Skin epidermis (tissue), 12 donors: ENCODE measurements around the gene AIRE.

Experiments
- H3K27ac ChIP-seq, 21 experiments: fragments of 200-600 bp; sonication (generic) in 11 of 21; one replicate each; pipeline ENCODE4 v1.5.0; 2020; ENCODE audit warnings: mild to moderate bottlenecking in 3 of 21, inconsistent platforms in 2 of 21, moderate library complexity in 2 of 21
- H3K4me3 ChIP-seq, 7 experiments: fragments of 200-600 bp; sonication (generic) in 2 of 7; one replicate each; pipeline ENCODE4 v1.5.0; 2020; ENCODE audit warnings: inconsistent platforms in 2 of 7, mild to moderate bottlenecking in 2 of 7, moderate library complexity in 1 of 7

AIRE gene

DNA sequence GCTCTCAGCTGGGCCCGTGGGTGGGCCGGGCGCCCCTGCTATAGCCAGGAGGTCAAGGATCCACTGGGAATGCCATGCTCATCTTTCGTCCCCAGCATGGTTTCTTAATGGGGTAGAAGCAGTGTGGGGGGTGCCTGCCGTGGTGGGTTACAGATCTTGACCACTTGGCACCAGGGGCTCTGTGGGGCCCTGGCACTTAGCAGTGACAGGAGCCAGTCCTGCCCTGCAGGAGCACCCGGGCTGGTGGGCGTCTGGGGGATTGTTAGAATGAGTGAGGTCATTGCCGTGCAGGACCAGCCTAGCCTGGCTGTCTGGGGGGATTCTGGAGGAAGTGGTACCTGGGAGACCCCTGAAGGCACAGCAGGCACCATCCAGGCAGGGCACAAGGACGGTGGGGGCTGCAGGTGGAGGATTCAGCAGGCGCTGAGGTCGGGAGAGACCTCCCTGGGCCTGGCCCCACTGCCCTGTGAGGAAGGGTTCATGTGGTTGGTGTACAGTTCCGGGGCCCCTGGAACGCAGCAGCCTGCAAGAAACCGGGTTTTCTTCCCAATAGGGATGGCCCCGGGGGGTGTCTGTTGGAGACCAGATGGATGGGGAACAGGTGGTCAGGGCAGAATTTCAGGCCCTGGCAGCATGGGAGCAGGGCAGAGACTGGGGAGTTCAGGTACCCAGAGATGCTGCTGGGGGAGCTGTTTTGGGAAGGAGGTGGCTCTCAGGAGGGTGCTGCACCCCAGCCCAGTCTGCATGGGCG is 4.8 kb downstream of the AIRE start:
- Histone ChIP-seq H3K4me3 (no peak overlapping the region), H3K27ac (no peak overlapping the region)

DNA sequence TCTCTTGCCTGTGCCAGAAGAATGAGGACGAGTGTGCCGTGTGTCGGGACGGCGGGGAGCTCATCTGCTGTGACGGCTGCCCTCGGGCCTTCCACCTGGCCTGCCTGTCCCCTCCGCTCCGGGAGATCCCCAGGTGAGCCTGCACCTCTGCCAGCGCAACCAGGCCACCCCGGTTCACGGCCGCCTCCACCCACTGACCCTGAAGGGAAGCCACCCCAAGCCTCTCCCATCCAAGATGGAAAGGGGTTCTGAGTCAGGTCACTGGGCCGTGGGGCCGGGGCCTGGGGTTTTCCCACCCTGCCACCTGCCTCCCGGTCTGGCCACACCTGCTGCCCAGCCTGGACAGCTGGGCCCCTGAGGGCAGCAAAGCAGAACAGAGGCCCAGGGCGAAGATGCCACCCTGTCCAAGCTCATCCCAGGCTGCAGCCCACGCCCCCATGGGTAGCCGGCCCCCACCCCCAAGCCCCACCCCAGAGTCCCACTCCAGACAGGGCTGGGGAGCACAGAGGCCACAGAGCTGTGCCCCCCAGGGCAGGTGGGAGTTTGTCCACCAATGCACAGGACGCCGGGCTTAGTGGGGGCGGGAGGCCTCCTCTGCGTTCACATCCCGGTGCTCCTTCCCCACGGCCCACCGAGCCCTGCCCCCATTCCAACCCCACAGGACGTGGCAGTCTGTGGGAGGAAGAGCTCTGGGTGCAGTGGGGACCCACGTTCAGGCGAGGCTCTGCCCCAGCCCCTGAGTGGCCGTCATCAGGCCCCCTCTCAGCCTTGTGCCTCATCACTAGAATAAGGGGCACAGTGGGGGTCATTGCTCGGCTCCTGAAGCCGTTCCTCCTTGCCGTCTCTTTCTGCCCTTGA is 5.6 kb downstream of the AIRE start:
- no peak overlapping the region for H3K27ac ChIP-seq

GRCh38 chr21:44291936-44292811 is 6.5 kb downstream of the AIRE start:
- H3K27ac ChIP-seq, result no peak overlapping the region
- no peak overlapping the region for H3K4me3 ChIP-seq

More for the DNA sequence above, 5.6 kb downstream of the AIRE start:
- no peak overlapping the region for H3K4me3 ChIP-seq

GRCh38 chr21:44292812-44293195 is 7.1 kb downstream of the AIRE start:
- peak overlapping the region in 1 of 21 experiments; percentile 23 for H3K27ac ChIP-seq
- H3K4me3 ChIP-seq, result no peak overlapping the region

DNA sequence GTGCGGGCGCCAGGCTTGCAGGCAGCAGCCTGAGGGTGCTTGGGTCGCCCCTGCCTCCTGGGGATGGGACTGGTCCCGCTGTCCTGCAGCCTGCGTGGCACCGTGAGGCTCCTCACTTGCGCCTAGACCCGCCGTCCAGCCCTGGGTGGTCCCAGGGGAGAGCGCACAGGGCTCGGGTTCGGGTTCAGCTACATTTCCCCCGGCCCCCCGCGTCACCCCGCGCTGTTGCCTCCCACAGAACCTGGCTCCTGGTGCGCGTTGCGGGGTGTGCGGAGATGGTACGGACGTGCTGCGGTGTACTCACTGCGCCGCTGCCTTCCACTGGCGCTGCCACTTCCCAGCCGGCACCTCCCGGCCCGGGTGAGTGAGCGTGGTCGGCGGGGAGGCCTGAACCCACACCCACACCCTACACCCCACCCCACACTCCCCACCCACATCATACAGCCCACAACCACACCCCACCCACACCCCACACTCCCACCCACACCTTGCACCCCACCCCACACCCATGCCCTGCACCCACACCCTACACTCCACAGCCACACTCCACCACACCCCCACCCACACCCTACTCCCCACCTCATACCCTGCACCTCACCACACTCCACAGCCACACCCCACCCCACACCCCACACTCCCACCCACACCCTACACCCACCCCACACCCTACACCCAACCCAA is 8.0 kb downstream of the AIRE start:
- Histone ChIP-seq H3K27ac (peak overlapping the region in 1 of 21 experiments; percentile 23), H3K4me3 (no peak overlapping the region)

- H3K4me3 ChIP-seq, result no peak overlapping the region
- H3K27ac ChIP-seq, result peak overlapping the region in 3 of 21 experiments; percentile 15 to 69 (median 16)
Measured at GRCh38 chr21:44294391-44295162, 8.9 kb downstream of the AIRE start.

GRCh38 chr21:44295163-44295573 is 9.5 kb downstream of the AIRE start:
- no peak overlapping the region for H3K4me3 ChIP-seq
- H3K27ac ChIP-seq, result peak overlapping the region in 4 of 21 experiments; percentile 15 to 69 (median 20)

DNA sequence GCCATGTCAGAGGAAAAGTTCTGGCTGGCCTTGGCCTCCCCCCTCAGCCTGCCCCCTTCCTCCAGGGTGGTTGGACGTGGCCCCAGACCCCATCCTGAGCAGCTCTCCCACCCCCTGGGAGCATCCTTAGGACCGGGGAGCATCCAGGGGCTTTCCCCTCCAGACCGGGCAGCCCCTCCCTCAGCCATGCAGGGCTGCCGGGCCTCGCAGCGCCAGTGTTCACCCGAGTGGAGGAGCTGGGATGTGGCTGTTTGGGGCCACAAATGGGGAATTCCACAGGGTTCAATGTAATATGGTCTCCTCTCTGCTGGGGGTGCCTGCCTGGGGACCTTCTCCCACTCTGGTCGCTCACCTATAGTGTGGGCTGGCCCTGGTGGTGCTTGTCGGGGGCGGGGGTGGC is 10.0 kb downstream of the AIRE start:
- H3K4me3 ChIP-seq, result no peak overlapping the region
- H3K27ac ChIP-seq, result peak overlapping the region in 3 of 21 experiments; percentile 16 to 69 (median 23)

GRCh38 chr21:44296103-44296519 is 10.4 kb downstream of the AIRE start:
- Histone ChIP-seq H3K27ac (peak overlapping the region in 1 of 21 experiments; percentile 69), H3K4me3 (no peak overlapping the region)

- Histone ChIP-seq H3K4me3 (no peak overlapping the region), H3K27ac (peak overlapping the region in 1 of 21 experiments; percentile 12)
Measured at GRCh38 chr21:44296916-44297315, 11.2 kb downstream of the AIRE start.

DNA sequence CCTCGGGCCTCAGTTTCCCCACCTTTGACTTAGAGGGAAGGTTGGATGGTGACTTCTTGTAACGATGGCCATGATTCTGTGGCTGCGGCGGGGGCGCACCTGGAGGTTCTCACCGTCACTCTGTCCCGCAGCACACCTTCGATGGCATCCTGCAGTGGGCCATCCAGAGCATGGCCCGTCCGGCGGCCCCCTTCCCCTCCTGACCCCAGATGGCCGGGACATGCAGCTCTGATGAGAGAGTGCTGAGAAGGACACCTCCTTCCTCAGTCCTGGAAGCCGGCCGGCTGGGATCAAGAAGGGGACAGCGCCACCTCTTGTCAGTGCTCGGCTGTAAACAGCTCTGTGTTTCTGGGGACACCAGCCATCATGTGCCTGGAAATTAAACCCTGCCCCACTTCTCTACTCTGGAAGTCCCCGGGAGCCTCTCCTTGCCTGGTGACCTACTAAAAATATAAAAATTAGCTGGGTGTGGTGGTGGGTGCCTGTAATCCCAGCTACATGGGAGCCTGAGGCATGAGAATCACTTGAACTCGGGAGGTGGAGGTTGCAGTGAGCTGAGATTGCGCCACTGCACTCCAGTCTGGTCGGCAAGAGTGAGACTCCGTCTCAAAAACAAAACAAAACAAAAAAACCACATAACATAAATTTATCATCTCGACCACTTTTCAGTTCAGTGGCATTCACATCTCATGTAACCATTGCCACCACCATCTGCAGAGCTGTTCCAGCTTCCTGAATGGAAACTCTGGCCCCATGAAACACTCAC is 12.0 kb downstream of the AIRE start:
- Histone ChIP-seq H3K4me3 (no peak overlapping the region), H3K27ac (peak overlapping the region in 8 of 21 experiments; percentile 1 to 41 (median 21))

GRCh38 chr21:44298301-44298700 is 12.6 kb downstream of the AIRE start:
- Histone ChIP-seq H3K4me3 (no peak overlapping the region), H3K27ac (peak overlapping the region in 5 of 21 experiments; percentile 1 to 41 (median 25))

- peak overlapping the region in 20 of 21 experiments; percentile 72 to 98 (median 94) for H3K27ac ChIP-seq
- peak overlapping the region; percentile 76 to 93 (median 90) for H3K4me3 ChIP-seq
Measured at GRCh38 chr21:44299085-44299457, 13.4 kb downstream of the AIRE start.

- peak within 1 kb of the TSS; percentile 82 to 98 (median 94) for H3K27ac ChIP-seq
- peak within 1 kb of the TSS; percentile 76 to 93 (median 90) for H3K4me3 ChIP-seq
Measured at GRCh38 chr21:44299458-44300261, 14.0 kb downstream of the AIRE start, which contains the start of gene PFKL. Gene PFKL (plus strand): TSS chr21:44300053. CDS start chr21:44300106, 53 bp downstream.

GRCh38 chr21:44300262-44300959 is 14.7 kb downstream of the AIRE start:
- H3K4me3 ChIP-seq, result peak overlapping the region; percentile 76 to 93 (median 90)
- H3K27ac ChIP-seq, result peak overlapping the region; percentile 81 to 98 (median 93)

- H3K27ac ChIP-seq, result peak overlapping the region in 17 of 21 experiments; percentile 5 to 98 (median 94)
Measured at GRCh38 chr21:44301141-44301540, 15.5 kb downstream of the AIRE start.

More at GRCh38 chr21:44301141-44301540, 15.5 kb downstream of the AIRE start:
- peak overlapping the region; percentile 76 to 93 (median 90) for H3K4me3 ChIP-seq
